Fibroblast of skin of right biceps (primary cell): Measurements from ENCODE around the gene PTP4A2.
"Not testable (repeated sequence)": the region's sequence is repeated elsewhere in the genome, so short reads cannot be mapped to it uniquely, and the experiment has no call there.

Source experiments
- DNase-seq: peaks from one replicate; pipeline ENCODE4 v3.0.0-alpha.2; 2013

Gene PTP4A2

GRCh38 chr1:31923901-31924535 is 14.2 kb downstream of the PTP4A2 start:
- no peak for DNase-seq

- no peak for DNase-seq
These were observed 17.2 kb downstream of the PTP4A2 start for GRCh38 chr1:31920956-31921355.

GRCh38 chr1:31919591-31919990 is 18.6 kb downstream of the PTP4A2 start:
- no peak for DNase-seq

- no peak for DNase-seq
These were observed 22.7 kb downstream of the PTP4A2 start for GRCh38 chr1:31915438-31915837.

- DNase-seq = no peak
These were observed 24.2 kb downstream of the PTP4A2 start for GRCh38 chr1:31913968-31914367.

GRCh38 chr1:31912839-31913239 is 25.3 kb downstream of the PTP4A2 start:
- no peak for DNase-seq

GRCh38 chr1:31911994-31912780 is 26.0 kb downstream of the PTP4A2 start:
- no peak for DNase-seq

- no peak for DNase-seq
These were observed 27.2 kb downstream of the PTP4A2 start for GRCh38 chr1:31910933-31911332.

GRCh38 chr1:31909691-31910090 is 28.5 kb downstream of the PTP4A2 start:
- DNase-seq = no peak

- no peak for DNase-seq
These were observed 31.6 kb downstream of the PTP4A2 start for GRCh38 chr1:31906557-31906956.

GRCh38 chr1:31905681-31906080 is 32.5 kb downstream of the PTP4A2 start:
- DNase-seq = no peak

- DNase-seq = no peak
These were observed 33.1 kb downstream of the PTP4A2 start for GRCh38 chr1:31905093-31905509.

GRCh38 chr1:31904339-31905092 is 33.7 kb downstream of the PTP4A2 start:
- no peak for DNase-seq

- DNase-seq = no peak
These were observed 35.7 kb downstream of the PTP4A2 start for GRCh38 chr1:31902510-31902860.

- no peak for DNase-seq
These were observed 36.2 kb downstream of the PTP4A2 start for GRCh38 chr1:31901838-31902509.

GRCh38 chr1:31900790-31901189 is 37.4 kb downstream of the PTP4A2 start:
- no peak for DNase-seq

- DNase-seq = no peak
These were observed 40.6 kb downstream of the PTP4A2 start for GRCh38 chr1:31897526-31898100.

GRCh38 chr1:31895474-31896198 is 42.5 kb downstream of the PTP4A2 start:
- DNase-seq = not testable (repeated sequence)

- DNase-seq = no peak
These were observed 46.9 kb downstream of the PTP4A2 start for GRCh38 chr1:31891280-31891679.

GRCh38 chr1:31888291-31888690 is 49.9 kb downstream of the PTP4A2 start:
- DNase-seq = no peak

GRCh38 chr1:31886866-31887265 is 51.3 kb downstream of the PTP4A2 start:
- DNase-seq = no peak

GRCh38 chr1:31885851-31886250 is 52.3 kb downstream of the PTP4A2 start:
- DNase-seq = no peak
